ENCODE measurements around the gene ACTL8. TPM values are rescaled to one million over a fixed set of nuclear protein-coding genes. Genes with fewer than 3 reads are reported as not detected.

ACTL8 gene
- total RNA-seq, 1 donor from 2014 or later: 0.26 TPM

- TF ChIP-seq, protein P1, sequence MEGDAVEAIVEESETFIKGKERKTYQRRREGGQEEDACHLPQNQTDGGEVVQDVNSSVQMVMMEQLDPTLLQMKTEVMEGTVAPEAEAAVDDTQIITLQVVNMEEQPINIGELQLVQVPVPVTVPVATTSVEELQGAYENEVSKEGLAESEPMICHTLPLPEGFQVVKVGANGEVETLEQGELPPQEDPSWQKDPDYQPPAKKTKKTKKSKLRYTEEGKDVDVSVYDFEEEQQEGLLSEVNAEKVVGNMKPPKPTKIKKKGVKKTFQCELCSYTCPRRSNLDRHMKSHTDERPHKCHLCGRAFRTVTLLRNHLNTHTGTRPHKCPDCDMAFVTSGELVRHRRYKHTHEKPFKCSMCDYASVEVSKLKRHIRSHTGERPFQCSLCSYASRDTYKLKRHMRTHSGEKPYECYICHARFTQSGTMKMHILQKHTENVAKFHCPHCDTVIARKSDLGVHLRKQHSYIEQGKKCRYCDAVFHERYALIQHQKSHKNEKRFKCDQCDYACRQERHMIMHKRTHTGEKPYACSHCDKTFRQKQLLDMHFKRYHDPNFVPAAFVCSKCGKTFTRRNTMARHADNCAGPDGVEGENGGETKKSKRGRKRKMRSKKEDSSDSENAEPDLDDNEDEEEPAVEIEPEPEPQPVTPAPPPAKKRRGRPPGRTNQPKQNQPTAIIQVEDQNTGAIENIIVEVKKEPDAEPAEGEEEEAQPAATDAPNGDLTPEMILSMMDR (IDR thresholded peaks at IDR 0.05; ENCODE audit: unreplicated experiment): no peak
- no peak for DNase-seq (ENCODE audit: low spot score)
- Mint-ChIP-seq H3K27ac (ENCODE audit: unreplicated experiment) (no peak overlapping the region), H3K4me1 (ENCODE audit: unreplicated experiment) (no peaks in the 10 kb centered on the region), H3K4me3 (ENCODE audit: unreplicated experiment) (no peak overlapping the region), H3K9me3 (ENCODE audit: unreplicated experiment) (no peaks in the 10 kb centered on the region), H3K27me3 (ENCODE audit: unreplicated experiment) (peaks cover 1% of the 10 kb centered on the region), H3K36me3 (ENCODE audit: low read depth, unreplicated experiment) (no peaks in the 10 kb centered on the region)
Observed at GRCh38 chr1:17851056-17851455, 95.9 kb downstream of the ACTL8 start.

DNA sequence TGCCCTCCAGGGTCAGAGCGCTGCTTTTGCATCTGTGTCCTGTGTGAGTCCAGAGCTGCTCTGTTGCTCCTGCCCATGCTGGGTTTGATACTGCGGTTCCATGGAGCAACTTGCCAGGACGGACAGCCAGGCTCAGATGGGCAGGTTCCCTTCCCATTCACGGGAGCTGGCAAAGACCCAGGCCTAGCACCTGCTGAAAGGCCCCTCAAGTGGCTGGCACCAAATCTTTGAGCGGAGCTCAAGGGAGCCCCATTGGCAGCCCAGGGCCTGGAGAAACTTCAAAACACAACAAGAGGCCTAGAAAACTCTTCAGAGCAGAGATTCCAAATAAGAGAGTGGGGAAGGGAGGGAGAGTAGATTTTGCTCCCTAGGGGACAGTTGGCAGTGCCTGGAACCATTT is 97.2 kb downstream of the ACTL8 start:
- Mint-ChIP-seq H3K9me3 (ENCODE audit: unreplicated experiment) (no peaks in the 10 kb centered on the region), H3K4me3 (ENCODE audit: unreplicated experiment) (no peak overlapping the region), H3K27me3 (ENCODE audit: unreplicated experiment) (peaks cover 1% of the 10 kb centered on the region), H3K36me3 (ENCODE audit: low read depth, unreplicated experiment) (no peaks in the 10 kb centered on the region), H3K4me1 (ENCODE audit: unreplicated experiment) (no peaks in the 10 kb centered on the region), H3K27ac (ENCODE audit: unreplicated experiment) (no peak overlapping the region)
- TF ChIP-seq, protein P1 (IDR thresholded peaks at IDR 0.05; ENCODE audit: unreplicated experiment): no peak
- DNase-seq (ENCODE audit: low spot score): no peak

- H3K9me3 Mint-ChIP-seq (ENCODE audit: unreplicated experiment): no peaks in the 10 kb centered on the region
- H3K27ac Mint-ChIP-seq (ENCODE audit: unreplicated experiment): no peak overlapping the region
- DNase-seq (ENCODE audit: low spot score): no peak
- no peak overlapping the region for H3K4me3 Mint-ChIP-seq (ENCODE audit: unreplicated experiment)
- no peaks in the 10 kb centered on the region for H3K4me1 Mint-ChIP-seq (ENCODE audit: unreplicated experiment)
- H3K27me3 Mint-ChIP-seq (ENCODE audit: unreplicated experiment): no peaks in the 10 kb centered on the region
- no peaks in the 10 kb centered on the region for H3K36me3 Mint-ChIP-seq (ENCODE audit: low read depth, unreplicated experiment)
- TF ChIP-seq, protein P1 (IDR thresholded peaks at IDR 0.05; ENCODE audit: unreplicated experiment): no peak
Observed at GRCh38 chr1:17853241-17853935, 98.3 kb downstream of the ACTL8 start.

- H3K27me3 Mint-ChIP-seq (ENCODE audit: unreplicated experiment): no peaks in the 10 kb centered on the region
- H3K27ac Mint-ChIP-seq (ENCODE audit: unreplicated experiment): no peak overlapping the region
- H3K36me3 Mint-ChIP-seq (ENCODE audit: low read depth, unreplicated experiment): no peaks in the 10 kb centered on the region
- no peak overlapping the region for H3K4me3 Mint-ChIP-seq (ENCODE audit: unreplicated experiment)
- H3K9me3 Mint-ChIP-seq (ENCODE audit: unreplicated experiment): no peaks in the 10 kb centered on the region
- TF ChIP-seq, protein P1 (IDR thresholded peaks at IDR 0.05; ENCODE audit: unreplicated experiment): no peak
- no peaks in the 10 kb centered on the region for H3K4me1 Mint-ChIP-seq (ENCODE audit: unreplicated experiment)
- no peak for DNase-seq (ENCODE audit: low spot score)
Observed at GRCh38 chr1:17856496-17857108, 101.5 kb downstream of the ACTL8 start.

GRCh38 chr1:17857109-17857499 is 102.0 kb downstream of the ACTL8 start:
- no peaks in the 10 kb centered on the region for H3K27me3 Mint-ChIP-seq (ENCODE audit: unreplicated experiment)
- H3K27ac Mint-ChIP-seq (ENCODE audit: unreplicated experiment): no peak overlapping the region
- TF ChIP-seq, protein P1 (IDR thresholded peaks at IDR 0.05; ENCODE audit: unreplicated experiment): no peak
- no peak for DNase-seq (ENCODE audit: low spot score)
- no peaks in the 10 kb centered on the region for H3K9me3 Mint-ChIP-seq (ENCODE audit: unreplicated experiment)
- H3K4me3 Mint-ChIP-seq (ENCODE audit: unreplicated experiment): no peak overlapping the region
- H3K4me1 Mint-ChIP-seq (ENCODE audit: unreplicated experiment): no peaks in the 10 kb centered on the region
- H3K36me3 Mint-ChIP-seq (ENCODE audit: low read depth, unreplicated experiment): no peaks in the 10 kb centered on the region
